ENCODE results near the gene DIDO1. TPM values are rescaled to one million over a fixed set of nuclear protein-coding genes. Genes with fewer than 3 reads are reported as not detected.
"Not testable (repeated sequence)": the region's sequence is repeated elsewhere in the genome, so short reads cannot be mapped to it uniquely, and the experiment has no call there.

DIDO1 gene
- total RNA-seq, 1 donor from 2014 or later: 35.0 TPM

GRCh38 chr20:62858058-62858830, 68.1 kb downstream of the DIDO1 start:
- Histone ChIP-seq H3K4me3 (ENCODE audit: low read length in 3 of 3) (no peak overlapping the region), H3K36me3 (ENCODE audit: control insufficient read depth in 3 of 3, insufficient read depth in 3 of 3, low read length in 3 of 3) (peaks cover 8 to 12% (median 9%) of the 10 kb centered on the region in 3 donors), H3K27me3 (ENCODE audit: control insufficient read depth in 3 of 3, insufficient read depth in 3 of 3, low read length in 3 of 3) (peaks cover 0 to 3% (median 0%) of the 10 kb centered on the region in 3 donors), H3K9ac (ENCODE audit: low read depth in 1 of 3, low read length in 3 of 3) (no peak overlapping the region), H3K4me1 (ENCODE audit: control insufficient read depth in 3 of 3, insufficient read depth in 3 of 3, low read length in 3 of 3) (peaks cover 3 to 6% (median 5%) of the 10 kb centered on the region in 3 donors), H3K9me3 (ENCODE audit: control insufficient read depth in 3 of 3, low read length in 3 of 3) (no peaks in the 10 kb centered on the region), H3K27ac (ENCODE audit: low read depth, low read length) (no peak overlapping the region)

GRCh38 chr20:62856931-62857619, 69.2 kb downstream of the DIDO1 start:
- no peak overlapping the region for H3K27ac ChIP-seq (ENCODE audit: low read depth, low read length)
- H3K36me3 ChIP-seq (ENCODE audit: control insufficient read depth in 3 of 3, insufficient read depth in 3 of 3, low read length in 3 of 3): peaks cover 14 to 16% (median 15%) of the 10 kb centered on the region in 3 donors
- H3K9ac ChIP-seq (ENCODE audit: low read depth in 1 of 3, low read length in 3 of 3): no peak overlapping the region
- H3K9me3 ChIP-seq (ENCODE audit: control insufficient read depth in 3 of 3, low read length in 3 of 3): no peaks in the 10 kb centered on the region
- H3K4me1 ChIP-seq (ENCODE audit: control insufficient read depth in 3 of 3, insufficient read depth in 3 of 3, low read length in 3 of 3): peaks cover 3 to 6% (median 5%) of the 10 kb centered on the region in 3 donors
- H3K27me3 ChIP-seq (ENCODE audit: control insufficient read depth in 3 of 3, insufficient read depth in 3 of 3, low read length in 3 of 3): peaks cover 0 to 3% (median 0%) of the 10 kb centered on the region in 3 donors
- no peak overlapping the region for H3K4me3 ChIP-seq (ENCODE audit: low read length in 3 of 3)

- Histone ChIP-seq H3K4me1 (ENCODE audit: control insufficient read depth in 3 of 3, insufficient read depth in 3 of 3, low read length in 3 of 3) (peaks cover 0 to under 1% (median 0%) of the 10 kb centered on the region in 3 donors), H3K36me3 (ENCODE audit: control insufficient read depth in 3 of 3, insufficient read depth in 3 of 3, low read length in 3 of 3) (peaks cover 14 to 19% (median 18%) of the 10 kb centered on the region in 3 donors), H3K27me3 (ENCODE audit: control insufficient read depth in 3 of 3, insufficient read depth in 3 of 3, low read length in 3 of 3) (no peaks in the 10 kb centered on the region), H3K4me3 (ENCODE audit: low read length in 3 of 3) (no peak overlapping the region), H3K9me3 (ENCODE audit: control insufficient read depth in 3 of 3, low read length in 3 of 3) (no peaks in the 10 kb centered on the region), H3K9ac (ENCODE audit: low read depth in 1 of 3, low read length in 3 of 3) (no peak overlapping the region), H3K27ac (ENCODE audit: low read depth, low read length) (no peak overlapping the region)
Measured at GRCh38 chr20:62855120-62855519, 71.2 kb downstream of the DIDO1 start.

- no peaks in the 10 kb centered on the region for H3K9me3 ChIP-seq (ENCODE audit: control insufficient read depth in 3 of 3, low read length in 3 of 3)
- no peak overlapping the region for H3K4me3 ChIP-seq (ENCODE audit: low read length in 3 of 3)
- no peaks in the 10 kb centered on the region for H3K27me3 ChIP-seq (ENCODE audit: control insufficient read depth in 3 of 3, insufficient read depth in 3 of 3, low read length in 3 of 3)
- peaks cover 14 to 19% (median 18%) of the 10 kb centered on the region in 3 donors for H3K36me3 ChIP-seq (ENCODE audit: control insufficient read depth in 3 of 3, insufficient read depth in 3 of 3, low read length in 3 of 3)
- H3K27ac ChIP-seq (ENCODE audit: low read depth, low read length): no peak overlapping the region
- no peak overlapping the region for H3K9ac ChIP-seq (ENCODE audit: low read depth in 1 of 3, low read length in 3 of 3)
- no peaks in the 10 kb centered on the region for H3K4me1 ChIP-seq (ENCODE audit: control insufficient read depth in 3 of 3, insufficient read depth in 3 of 3, low read length in 3 of 3)
Measured at GRCh38 chr20:62854121-62854520, 72.2 kb downstream of the DIDO1 start.

- H3K27me3 ChIP-seq (ENCODE audit: control insufficient read depth in 3 of 3, insufficient read depth in 3 of 3, low read length in 3 of 3); H3K9ac ChIP-seq (ENCODE audit: low read depth in 1 of 3, low read length in 3 of 3); H3K4me3 ChIP-seq (ENCODE audit: low read length in 3 of 3); H3K27ac ChIP-seq (ENCODE audit: low read depth, low read length); H3K9me3 ChIP-seq (ENCODE audit: control insufficient read depth in 3 of 3, low read length in 3 of 3); H3K4me1 ChIP-seq (ENCODE audit: control insufficient read depth in 3 of 3, insufficient read depth in 3 of 3, low read length in 3 of 3): not testable (repeated sequence)
- peaks cover 14 to 19% (median 18%) of the 10 kb centered on the region in 3 donors for H3K36me3 ChIP-seq (ENCODE audit: control insufficient read depth in 3 of 3, insufficient read depth in 3 of 3, low read length in 3 of 3)
Measured at GRCh38 chr20:62853304-62853703, 73.0 kb downstream of the DIDO1 start.

- Histone ChIP-seq H3K4me3 (ENCODE audit: low read length in 3 of 3) (no peak overlapping the region), H3K27me3 (ENCODE audit: control insufficient read depth in 3 of 3, insufficient read depth in 3 of 3, low read length in 3 of 3) (no peaks in the 10 kb centered on the region), H3K36me3 (ENCODE audit: control insufficient read depth in 3 of 3, insufficient read depth in 3 of 3, low read length in 3 of 3) (peaks cover 12 to 19% (median 18%) of the 10 kb centered on the region in 3 donors), H3K4me1 (ENCODE audit: control insufficient read depth in 3 of 3, insufficient read depth in 3 of 3, low read length in 3 of 3) (no peaks in the 10 kb centered on the region), H3K27ac (ENCODE audit: low read depth, low read length) (no peak overlapping the region), H3K9ac (ENCODE audit: low read depth in 1 of 3, low read length in 3 of 3) (no peak overlapping the region), H3K9me3 (ENCODE audit: control insufficient read depth in 3 of 3, low read length in 3 of 3) (no peaks in the 10 kb centered on the region)
Measured at GRCh38 chr20:62852841-62853240, 73.5 kb downstream of the DIDO1 start.

GRCh38 chr20:62852196-62852595, 74.1 kb downstream of the DIDO1 start:
- H3K36me3 ChIP-seq (ENCODE audit: control insufficient read depth in 3 of 3, insufficient read depth in 3 of 3, low read length in 3 of 3): peaks cover 11 to 17% (median 15%) of the 10 kb centered on the region in 3 donors
- H3K27ac ChIP-seq (ENCODE audit: low read depth, low read length): no peak overlapping the region
- no peaks in the 10 kb centered on the region for H3K4me1 ChIP-seq (ENCODE audit: control insufficient read depth in 3 of 3, insufficient read depth in 3 of 3, low read length in 3 of 3)
- H3K4me3 ChIP-seq (ENCODE audit: low read length in 3 of 3): no peak overlapping the region
- no peaks in the 10 kb centered on the region for H3K27me3 ChIP-seq (ENCODE audit: control insufficient read depth in 3 of 3, insufficient read depth in 3 of 3, low read length in 3 of 3)
- no peaks in the 10 kb centered on the region for H3K9me3 ChIP-seq (ENCODE audit: control insufficient read depth in 3 of 3, low read length in 3 of 3)
- H3K9ac ChIP-seq (ENCODE audit: low read depth in 1 of 3, low read length in 3 of 3): no peak overlapping the region

GRCh38 chr20:62850333-62850974, 75.9 kb downstream of the DIDO1 start:
- H3K36me3 ChIP-seq (ENCODE audit: control insufficient read depth in 3 of 3, insufficient read depth in 3 of 3, low read length in 3 of 3): peaks cover 6 to 14% (median 10%) of the 10 kb centered on the region in 3 donors
- no peak overlapping the region for H3K27ac ChIP-seq (ENCODE audit: low read depth, low read length)
- H3K4me3 ChIP-seq (ENCODE audit: low read length in 3 of 3): no peak overlapping the region
- no peaks in the 10 kb centered on the region for H3K9me3 ChIP-seq (ENCODE audit: control insufficient read depth in 3 of 3, low read length in 3 of 3)
- H3K27me3 ChIP-seq (ENCODE audit: control insufficient read depth in 3 of 3, insufficient read depth in 3 of 3, low read length in 3 of 3): no peaks in the 10 kb centered on the region
- no peak overlapping the region for H3K9ac ChIP-seq (ENCODE audit: low read depth in 1 of 3, low read length in 3 of 3)
- no peaks in the 10 kb centered on the region for H3K4me1 ChIP-seq (ENCODE audit: control insufficient read depth in 3 of 3, insufficient read depth in 3 of 3, low read length in 3 of 3)

- peaks cover 6 to 14% (median 10%) of the 10 kb centered on the region in 3 donors for H3K36me3 ChIP-seq (ENCODE audit: control insufficient read depth in 3 of 3, insufficient read depth in 3 of 3, low read length in 3 of 3)
- no peak overlapping the region for H3K27ac ChIP-seq (ENCODE audit: low read depth, low read length)
- H3K9ac ChIP-seq (ENCODE audit: low read depth in 1 of 3, low read length in 3 of 3): no peak overlapping the region
- no peaks in the 10 kb centered on the region for H3K9me3 ChIP-seq (ENCODE audit: control insufficient read depth in 3 of 3, low read length in 3 of 3)
- no peak overlapping the region for H3K4me3 ChIP-seq (ENCODE audit: low read length in 3 of 3)
- no peaks in the 10 kb centered on the region for H3K27me3 ChIP-seq (ENCODE audit: control insufficient read depth in 3 of 3, insufficient read depth in 3 of 3, low read length in 3 of 3)
- H3K4me1 ChIP-seq (ENCODE audit: control insufficient read depth in 3 of 3, insufficient read depth in 3 of 3, low read length in 3 of 3): no peaks in the 10 kb centered on the region
Measured at GRCh38 chr20:62849431-62849830, 76.9 kb downstream of the DIDO1 start.

GRCh38 chr20:62848917-62849316, 77.4 kb downstream of the DIDO1 start:
- not testable (repeated sequence) for H3K4me3 ChIP-seq (ENCODE audit: low read length in 3 of 3); H3K4me1 ChIP-seq (ENCODE audit: control insufficient read depth in 3 of 3, insufficient read depth in 3 of 3, low read length in 3 of 3)

More at GRCh38 chr20:62848917-62849316, 77.4 kb downstream of the DIDO1 start:
- H3K36me3 ChIP-seq (ENCODE audit: control insufficient read depth in 3 of 3, insufficient read depth in 3 of 3, low read length in 3 of 3): peaks cover 4 to 14% (median 10%) of the 10 kb centered on the region in 3 donors
- not testable (repeated sequence) for H3K9me3 ChIP-seq (ENCODE audit: control insufficient read depth in 3 of 3, low read length in 3 of 3); H3K9ac ChIP-seq (ENCODE audit: low read depth in 1 of 3, low read length in 3 of 3); H3K27me3 ChIP-seq (ENCODE audit: control insufficient read depth in 3 of 3, insufficient read depth in 3 of 3, low read length in 3 of 3); H3K27ac ChIP-seq (ENCODE audit: low read depth, low read length)

Data from skeletal muscle tissue (tissue), 4 donors.